ENCODE measurements around the gene NFATC2IP.
"Not testable (repeated sequence)": the region's sequence is repeated elsewhere in the genome, so short reads cannot be mapped to it uniquely, and the experiment has no call there.

Gene NFATC2IP

GRCh38 chr16:28975158-28975599, 24.4 kb downstream of the NFATC2IP start:
- no peak for DNase-seq

GRCh38 chr16:28977703-28978662, 27.2 kb downstream of the NFATC2IP start:
- DNase-seq, result no peak

- not testable (repeated sequence) for DNase-seq
Observed at GRCh38 chr16:28980330-28980729, 29.6 kb downstream of the NFATC2IP start.

- no peak for DNase-seq
Observed at GRCh38 chr16:28980929-28981328, 30.2 kb downstream of the NFATC2IP start.

GRCh38 chr16:28981517-28981916, 30.8 kb downstream of the NFATC2IP start:
- no peak for DNase-seq

- DNase-seq, result no peak
Observed at GRCh38 chr16:28982418-28982817, 31.7 kb downstream of the NFATC2IP start.

GRCh38 chr16:28982949-28983348, 32.2 kb downstream of the NFATC2IP start:
- DNase-seq, result no peak

GRCh38 chr16:28983644-28984043, 32.9 kb downstream of the NFATC2IP start:
- DNase-seq, result no peak

- no peak for DNase-seq
Observed at GRCh38 chr16:28984091-28984490, 33.4 kb downstream of the NFATC2IP start.

- DNase-seq, result peak; percentile 74
Observed at GRCh38 chr16:28984619-28985135, 33.9 kb downstream of the NFATC2IP start, which contains the start of gene LAT. Gene LAT, plus strand, starts transcription at chr16:28985052. Its CDS starts 366 bp downstream, at chr16:28985418.

GRCh38 chr16:28985211-28986041, 34.7 kb downstream of the NFATC2IP start:
- no peak for DNase-seq

- DNase-seq, result no peak
Observed at GRCh38 chr16:28986046-28986445, 35.3 kb downstream of the NFATC2IP start.

- DNase-seq, result no peak
Observed at GRCh38 chr16:28986492-28986891, 35.8 kb downstream of the NFATC2IP start.

GRCh38 chr16:28987170-28987853, 36.6 kb downstream of the NFATC2IP start:
- no peak for DNase-seq

- DNase-seq, result no peak
Observed at GRCh38 chr16:28989363-28989762, 38.6 kb downstream of the NFATC2IP start.

- peak; percentile 47 for DNase-seq
Observed at GRCh38 chr16:28990375-28991040, 39.8 kb downstream of the NFATC2IP start.

- DNase-seq, result no peak
Observed at GRCh38 chr16:28991687-28992086, 41.0 kb downstream of the NFATC2IP start.

GRCh38 chr16:28992496-28992895, 41.8 kb downstream of the NFATC2IP start:
- DNase-seq, result no peak

GRCh38 chr16:28998837-28999236, 48.1 kb downstream of the NFATC2IP start:
- no peak for DNase-seq

GRCh38 chr16:28999577-28999976, 48.8 kb downstream of the NFATC2IP start:
- DNase-seq, result no peak

- no peak for DNase-seq
Observed at GRCh38 chr16:29000019-29000418, 49.3 kb downstream of the NFATC2IP start.

All from effector CD4-positive, alpha-beta T cell (primary cell).